ENCODE data around the gene ASPM.

ASPM gene

DNA sequence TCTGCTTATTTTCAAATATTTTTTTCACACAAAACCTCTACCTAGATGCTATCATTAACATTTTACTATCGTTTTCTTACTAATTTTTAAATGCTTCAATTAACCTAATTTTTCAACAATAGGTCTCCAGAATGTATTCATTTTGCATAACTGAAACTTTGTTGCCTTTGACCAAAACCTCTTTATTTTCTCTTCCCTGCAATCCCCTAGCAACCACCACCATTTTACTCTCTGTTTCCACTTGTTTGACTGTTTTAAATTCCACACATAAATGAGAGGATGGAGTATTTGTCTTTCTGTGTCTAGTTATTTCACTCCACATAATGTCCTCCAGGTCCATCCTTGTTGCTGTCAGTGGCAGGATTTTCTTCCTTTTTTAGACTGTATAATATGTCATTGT is 69.9 kb downstream of the ASPM start:
- Histone ChIP-seq H3K14ac (ENCODE audit: low read length) (no peak overlapping the region), H2BK120ac (ENCODE audit: insufficient read depth, low read length, poor library complexity) (no peak overlapping the region)

DNA sequence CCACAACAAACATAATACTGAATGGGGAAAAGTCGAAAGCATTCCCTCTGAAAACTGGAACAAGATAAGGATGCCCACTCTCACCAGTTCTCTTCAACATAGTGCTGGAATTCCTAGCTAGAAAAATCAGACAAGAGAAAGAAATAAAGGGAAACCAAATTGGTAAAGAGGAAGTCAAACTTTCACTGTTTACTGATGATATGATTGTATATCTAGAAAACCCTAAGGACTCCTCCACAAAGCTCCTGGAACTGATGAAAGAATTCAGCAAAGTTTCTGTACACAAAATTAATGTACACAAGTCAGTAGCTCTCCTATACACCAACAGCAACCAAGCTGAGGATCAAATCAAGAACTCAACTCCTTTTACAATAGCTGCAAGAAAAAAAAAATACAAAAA is 72.5 kb downstream of the ASPM start:
- Histone ChIP-seq H3K4me1 (ENCODE audit: control insufficient read depth in 1 of 2, insufficient read depth in 2 of 2, low read length in 2 of 2) (no peaks in the 10 kb centered on the region), H3K36me3 (ENCODE audit: control insufficient read depth in 1 of 2, insufficient read depth in 2 of 2, low read length in 2 of 2) (no peaks in the 10 kb centered on the region), H4K12ac (ENCODE audit: low read depth, low read length) (no peak overlapping the region), H3K4me3 (ENCODE audit: low read depth, low read length) (no peak overlapping the region), H3K18ac (ENCODE audit: low read length) (no peak overlapping the region), H3K9ac (ENCODE audit: low read length) (no peak overlapping the region), H3K14ac (ENCODE audit: low read length) (no peak overlapping the region), H3K27ac (ENCODE audit: low read depth, low read length) (no peak overlapping the region), H3K4me2 (ENCODE audit: low read length) (no peak overlapping the region), H3K27me3 (ENCODE audit: insufficient read depth, low read length) (no peaks in the 10 kb centered on the region), H3K9me3 (ENCODE audit: insufficient read depth, low read depth, low read length) (no peaks in the 10 kb centered on the region), H2BK5ac (ENCODE audit: low read depth, low read length, poor library complexity) (no peak overlapping the region), H3K79me1 (ENCODE audit: low read length) (no peaks in the 10 kb centered on the region), H2BK120ac (ENCODE audit: insufficient read depth, low read length, poor library complexity) (no peak overlapping the region), H2AK5ac (ENCODE audit: low read length) (no peak overlapping the region), H4K8ac (ENCODE audit: low read depth, low read length) (no peak overlapping the region), H2AFZ (ENCODE audit: insufficient read depth, low read length, poor library complexity) (no peak overlapping the region), H3K23ac (ENCODE audit: low read length) (no peak overlapping the region), H3K4ac (ENCODE audit: low read depth, low read length) (no peak overlapping the region), H4K91ac (ENCODE audit: low read depth, low read length) (no peak overlapping the region), H3K79me2 (ENCODE audit: control insufficient read depth, insufficient read depth, low read length, poor library complexity) (no peaks in the 10 kb centered on the region), H2BK12ac (ENCODE audit: low read length) (no peak overlapping the region)
- WGBS (ENCODE audit: extremely low coverage, insufficient coverage, insufficient read length), result no CpG with 5 or more reads among the region's 1 CpG
- no peak for DNase-seq

More for the DNA sequence above, 69.9 kb downstream of the ASPM start:
- H3K4me3 ChIP-seq (ENCODE audit: low read depth, low read length), result no peak overlapping the region
- no peak overlapping the region for H2AK5ac ChIP-seq (ENCODE audit: low read length)
- H3K4me1 ChIP-seq (ENCODE audit: control insufficient read depth in 1 of 2, insufficient read depth in 2 of 2, low read length in 2 of 2), result no peaks in the 10 kb centered on the region
- no peak overlapping the region for H2AFZ ChIP-seq (ENCODE audit: insufficient read depth, low read length, poor library complexity)
- WGBS (ENCODE audit: extremely low coverage, insufficient coverage, insufficient read length), result 100% methylated on average over 1 of the region's 1 CpG
- no peak overlapping the region for H3K4ac ChIP-seq (ENCODE audit: low read depth, low read length)
- no peak overlapping the region for H3K23ac ChIP-seq (ENCODE audit: low read length)
- H3K9ac ChIP-seq (ENCODE audit: low read length), result no peak overlapping the region
- DNase-seq, result no peak
- no peaks in the 10 kb centered on the region for H3K79me2 ChIP-seq (ENCODE audit: control insufficient read depth, insufficient read depth, low read length, poor library complexity)
- H3K9me3 ChIP-seq (ENCODE audit: insufficient read depth, low read depth, low read length), result peaks cover 5% of the 10 kb centered on the region
- no peak overlapping the region for H2BK12ac ChIP-seq (ENCODE audit: low read length)
- no peaks in the 10 kb centered on the region for H3K79me1 ChIP-seq (ENCODE audit: low read length)
- no peak overlapping the region for H2BK5ac ChIP-seq (ENCODE audit: low read depth, low read length, poor library complexity)
- no peak overlapping the region for H3K18ac ChIP-seq (ENCODE audit: low read length)
- no peaks in the 10 kb centered on the region for H3K27me3 ChIP-seq (ENCODE audit: insufficient read depth, low read length)
- H4K8ac ChIP-seq (ENCODE audit: low read depth, low read length), result no peak overlapping the region
- H3K4me2 ChIP-seq (ENCODE audit: low read length), result no peak overlapping the region
- no peak overlapping the region for H3K27ac ChIP-seq (ENCODE audit: low read depth, low read length)
- peaks cover 2 to 4% of the 10 kb centered on the region in 2 experiments for H3K36me3 ChIP-seq (ENCODE audit: control insufficient read depth in 1 of 2, insufficient read depth in 2 of 2, low read length in 2 of 2)
- no peak overlapping the region for H4K91ac ChIP-seq (ENCODE audit: low read depth, low read length)
- no peak overlapping the region for H4K12ac ChIP-seq (ENCODE audit: low read depth, low read length)

DNA sequence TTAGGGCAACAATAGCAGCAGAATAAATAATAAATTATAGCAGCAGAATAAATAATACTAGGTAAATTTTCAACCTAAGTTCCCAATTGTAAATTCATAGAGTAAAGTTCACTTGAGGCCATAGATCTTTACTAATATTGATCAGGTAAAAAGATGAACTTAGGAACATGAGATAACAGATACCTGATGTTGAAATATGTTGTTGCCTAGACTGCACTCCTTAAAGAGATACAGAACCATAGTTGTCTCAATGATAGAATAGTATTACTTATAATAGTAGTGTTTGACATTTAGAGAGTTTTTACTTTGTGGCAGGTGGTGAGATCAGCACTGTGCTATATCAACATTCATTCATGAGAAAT is 79.0 kb downstream of the ASPM start:
- Histone ChIP-seq H3K18ac (ENCODE audit: low read length) (no peak overlapping the region), H2AK5ac (ENCODE audit: low read length) (no peak overlapping the region), H3K14ac (ENCODE audit: low read length) (no peak overlapping the region), H2BK5ac (ENCODE audit: low read depth, low read length, poor library complexity) (no peak overlapping the region), H4K8ac (ENCODE audit: low read depth, low read length) (no peak overlapping the region), H2BK12ac (ENCODE audit: low read length) (no peak overlapping the region), H3K23ac (ENCODE audit: low read length) (no peak overlapping the region), H3K4ac (ENCODE audit: low read depth, low read length) (no peak overlapping the region), H4K91ac (ENCODE audit: low read depth, low read length) (no peak overlapping the region), H3K4me2 (ENCODE audit: low read length) (no peak overlapping the region), H3K27me3 (ENCODE audit: insufficient read depth, low read length) (no peaks in the 10 kb centered on the region), H4K12ac (ENCODE audit: low read depth, low read length) (no peak overlapping the region), H3K4me3 (ENCODE audit: low read depth, low read length) (no peak overlapping the region), H3K4me1 (ENCODE audit: control insufficient read depth in 1 of 2, insufficient read depth in 2 of 2, low read length in 2 of 2) (no peaks in the 10 kb centered on the region), H3K79me1 (ENCODE audit: low read length) (no peaks in the 10 kb centered on the region), H3K27ac (ENCODE audit: low read depth, low read length) (no peak overlapping the region), H2AFZ (ENCODE audit: insufficient read depth, low read length, poor library complexity) (no peak overlapping the region), H3K9ac (ENCODE audit: low read length) (no peak overlapping the region), H2BK120ac (ENCODE audit: insufficient read depth, low read length, poor library complexity) (no peak overlapping the region), H3K9me3 (ENCODE audit: insufficient read depth, low read depth, low read length) (no peaks in the 10 kb centered on the region), H3K36me3 (ENCODE audit: control insufficient read depth in 1 of 2, insufficient read depth in 2 of 2, low read length in 2 of 2) (no peaks in the 10 kb centered on the region), H3K79me2 (ENCODE audit: control insufficient read depth, insufficient read depth, low read length, poor library complexity) (no peaks in the 10 kb centered on the region)
- DNase-seq, result no peak

DNA sequence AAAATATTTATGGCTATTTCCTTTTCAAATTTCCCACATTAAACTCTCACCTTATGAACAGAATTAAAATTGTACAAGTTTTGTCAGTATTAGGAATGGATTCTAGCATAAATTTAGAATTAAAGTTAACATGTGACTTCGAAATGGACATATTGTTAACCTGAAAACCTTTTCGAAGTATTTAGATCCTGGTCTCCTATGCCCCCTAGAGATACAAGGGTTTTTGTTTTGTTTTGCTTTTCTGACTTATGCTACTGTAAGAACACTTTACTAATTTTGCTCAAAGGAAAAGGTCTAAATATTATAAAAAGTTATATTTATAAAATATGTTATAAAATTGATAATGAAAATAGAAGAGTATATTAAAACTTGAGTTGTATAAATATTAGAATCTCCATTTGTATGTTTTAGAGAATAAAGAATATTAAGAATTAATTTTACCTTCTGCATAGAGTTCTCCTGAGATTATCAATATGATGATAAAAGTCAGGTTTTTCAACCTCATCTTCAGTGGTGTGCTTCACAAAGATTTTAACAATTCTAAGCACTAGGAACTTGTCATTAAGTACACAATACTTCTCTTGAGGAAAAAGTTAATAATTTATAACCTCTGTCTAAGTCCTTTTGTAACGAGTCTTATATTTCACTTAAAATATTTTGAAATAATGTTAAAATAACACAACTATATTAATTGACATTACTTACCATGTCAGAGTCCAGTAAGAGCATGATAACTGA is 79.6 kb downstream of the ASPM start, which contains the start of gene F13B:
TSS of gene F13B (minus strand) at position 542 of the 738 bp plus-strand sequence. CDS start at position 505, 37 bp downstream.
- WGBS (ENCODE audit: extremely low coverage, insufficient coverage, insufficient read length), result no CpG with 5 or more reads among the region's 3 CpGs

More for the DNA sequence above, 79.6 kb downstream of the ASPM start, which contains the start of gene F13B:
- Histone ChIP-seq H3K79me1 (ENCODE audit: low read length) (no peaks in the 10 kb centered on the region), H2BK12ac (ENCODE audit: low read length) (no peak within 1 kb of the TSS), H3K4ac (ENCODE audit: low read depth, low read length) (no peak within 1 kb of the TSS), H2BK120ac (ENCODE audit: insufficient read depth, low read length, poor library complexity) (no peak within 1 kb of the TSS), H3K14ac (ENCODE audit: low read length) (no peak within 1 kb of the TSS), H3K27ac (ENCODE audit: low read depth, low read length) (no peak within 1 kb of the TSS), H4K8ac (ENCODE audit: low read depth, low read length) (no peak within 1 kb of the TSS), H3K36me3 (ENCODE audit: control insufficient read depth in 1 of 2, insufficient read depth in 2 of 2, low read length in 2 of 2) (no peaks in the 10 kb centered on the region), H3K4me1 (ENCODE audit: control insufficient read depth in 1 of 2, insufficient read depth in 2 of 2, low read length in 2 of 2) (no peaks in the 10 kb centered on the region), H3K27me3 (ENCODE audit: insufficient read depth, low read length) (no peaks in the 10 kb centered on the region), H3K4me2 (ENCODE audit: low read length) (no peak within 1 kb of the TSS), H2AK5ac (ENCODE audit: low read length) (no peak within 1 kb of the TSS), H3K4me3 (ENCODE audit: low read depth, low read length) (no peak within 1 kb of the TSS), H3K9ac (ENCODE audit: low read length) (no peak within 1 kb of the TSS), H4K91ac (ENCODE audit: low read depth, low read length) (no peak within 1 kb of the TSS), H3K23ac (ENCODE audit: low read length) (no peak within 1 kb of the TSS), H4K12ac (ENCODE audit: low read depth, low read length) (no peak within 1 kb of the TSS), H2BK5ac (ENCODE audit: low read depth, low read length, poor library complexity) (no peak within 1 kb of the TSS), H3K9me3 (ENCODE audit: insufficient read depth, low read depth, low read length) (no peaks in the 10 kb centered on the region), H3K18ac (ENCODE audit: low read length) (no peak within 1 kb of the TSS), H2AFZ (ENCODE audit: insufficient read depth, low read length, poor library complexity) (no peak within 1 kb of the TSS), H3K79me2 (ENCODE audit: control insufficient read depth, insufficient read depth, low read length, poor library complexity) (no peaks in the 10 kb centered on the region)
- no peak for DNase-seq

Data from trophoblast cell (in vitro differentiated cells and primary cell).